GM12873 (cell line): ENCODE results near the gene FANK1.

ENCODE experiments used
- TF ChIP-seq, protein P1 (sequence below): IDR thresholded peaks from 2 replicates; pipeline ENCODE4 v1.5.1; 2012; ENCODE audit warnings: low read depth, mild to moderate bottlenecking, moderate library complexity, low read length, control low read depth; ENCODE audit not compliant: insufficient read depth; ENCODE audit errors: missing control alignments

FANK1 gene

DNA sequence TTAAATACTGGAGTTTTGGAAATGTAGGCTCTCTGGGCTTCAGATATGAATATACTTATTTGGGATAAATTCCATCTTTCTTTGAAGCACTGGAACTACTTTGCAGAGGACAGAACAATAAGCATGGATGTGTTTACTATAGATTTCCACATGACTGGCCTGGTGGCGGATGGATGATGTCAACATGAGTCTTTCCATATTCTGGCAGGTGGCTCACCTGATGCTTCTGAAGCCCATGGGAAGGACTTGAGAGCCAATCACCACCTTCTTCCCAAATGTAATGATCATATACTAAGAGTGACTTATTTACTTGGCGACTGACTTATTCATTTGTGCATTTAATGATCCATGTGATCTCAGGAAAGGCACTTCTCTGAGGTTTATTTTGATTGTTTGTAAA, 110.5 kb downstream of the FANK1 start:
- TF ChIP-seq, protein P1, sequence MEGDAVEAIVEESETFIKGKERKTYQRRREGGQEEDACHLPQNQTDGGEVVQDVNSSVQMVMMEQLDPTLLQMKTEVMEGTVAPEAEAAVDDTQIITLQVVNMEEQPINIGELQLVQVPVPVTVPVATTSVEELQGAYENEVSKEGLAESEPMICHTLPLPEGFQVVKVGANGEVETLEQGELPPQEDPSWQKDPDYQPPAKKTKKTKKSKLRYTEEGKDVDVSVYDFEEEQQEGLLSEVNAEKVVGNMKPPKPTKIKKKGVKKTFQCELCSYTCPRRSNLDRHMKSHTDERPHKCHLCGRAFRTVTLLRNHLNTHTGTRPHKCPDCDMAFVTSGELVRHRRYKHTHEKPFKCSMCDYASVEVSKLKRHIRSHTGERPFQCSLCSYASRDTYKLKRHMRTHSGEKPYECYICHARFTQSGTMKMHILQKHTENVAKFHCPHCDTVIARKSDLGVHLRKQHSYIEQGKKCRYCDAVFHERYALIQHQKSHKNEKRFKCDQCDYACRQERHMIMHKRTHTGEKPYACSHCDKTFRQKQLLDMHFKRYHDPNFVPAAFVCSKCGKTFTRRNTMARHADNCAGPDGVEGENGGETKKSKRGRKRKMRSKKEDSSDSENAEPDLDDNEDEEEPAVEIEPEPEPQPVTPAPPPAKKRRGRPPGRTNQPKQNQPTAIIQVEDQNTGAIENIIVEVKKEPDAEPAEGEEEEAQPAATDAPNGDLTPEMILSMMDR: no peak

DNA sequence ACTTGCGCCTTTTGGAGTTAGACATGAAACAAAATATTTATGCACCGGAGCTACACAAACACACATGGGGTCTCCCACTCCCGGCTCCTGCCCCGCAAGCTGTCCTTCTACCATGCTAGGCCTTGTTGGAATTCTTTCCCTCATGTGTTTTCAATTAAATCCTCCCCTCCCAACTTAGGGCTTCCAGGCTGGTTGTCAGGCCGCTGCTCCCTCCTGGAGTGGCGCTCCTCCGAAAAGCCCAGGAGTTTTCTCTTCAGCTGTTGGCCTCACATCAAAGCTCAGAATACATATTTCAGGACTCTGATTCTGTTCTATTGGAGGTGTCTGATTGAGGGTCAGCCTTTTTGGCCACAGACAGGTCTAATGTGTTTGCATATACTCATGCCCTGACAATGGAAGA, 113.3 kb downstream of the FANK1 start:
- TF ChIP-seq, protein P1: no peak

DNA sequence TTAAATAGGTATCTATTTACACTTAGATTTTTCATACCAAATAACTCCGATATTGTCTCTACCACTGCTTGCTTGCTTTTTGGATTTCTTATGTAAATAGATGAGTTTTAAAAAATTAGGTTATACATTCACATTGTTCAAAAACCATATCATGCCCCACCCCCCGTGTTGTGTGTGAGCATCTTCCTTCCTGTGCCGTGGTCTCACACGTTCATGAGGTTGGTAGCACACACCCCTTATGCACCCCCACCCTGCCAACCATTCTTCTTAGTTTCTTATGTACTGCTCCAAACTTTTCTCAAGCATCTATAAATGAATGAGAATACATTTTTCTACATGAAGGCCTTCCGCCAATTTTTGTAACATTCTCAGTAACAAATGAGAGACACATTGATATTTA, 115.6 kb downstream of the FANK1 start:
- TF ChIP-seq, protein P1: no peak

DNA sequence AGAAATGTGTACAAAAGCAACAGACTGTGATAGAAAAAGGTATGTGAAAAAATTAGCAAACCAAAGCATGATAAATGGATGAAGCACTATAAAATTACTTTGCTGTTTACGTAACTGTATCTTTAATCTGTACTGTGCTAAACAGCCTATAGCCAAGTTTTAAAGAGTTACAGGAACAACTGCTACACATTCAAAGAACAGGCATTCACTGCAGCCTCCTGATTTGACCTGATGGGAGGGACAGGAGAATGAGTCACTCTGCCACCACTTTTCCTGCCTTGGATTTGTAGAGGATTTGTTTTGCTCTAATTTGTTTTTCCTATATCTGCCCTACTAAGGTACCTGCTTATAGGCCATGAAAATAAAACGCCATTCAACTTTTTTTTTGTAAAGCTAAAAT, 116.1 kb downstream of the FANK1 start:
- TF ChIP-seq, protein P1: no peak

DNA sequence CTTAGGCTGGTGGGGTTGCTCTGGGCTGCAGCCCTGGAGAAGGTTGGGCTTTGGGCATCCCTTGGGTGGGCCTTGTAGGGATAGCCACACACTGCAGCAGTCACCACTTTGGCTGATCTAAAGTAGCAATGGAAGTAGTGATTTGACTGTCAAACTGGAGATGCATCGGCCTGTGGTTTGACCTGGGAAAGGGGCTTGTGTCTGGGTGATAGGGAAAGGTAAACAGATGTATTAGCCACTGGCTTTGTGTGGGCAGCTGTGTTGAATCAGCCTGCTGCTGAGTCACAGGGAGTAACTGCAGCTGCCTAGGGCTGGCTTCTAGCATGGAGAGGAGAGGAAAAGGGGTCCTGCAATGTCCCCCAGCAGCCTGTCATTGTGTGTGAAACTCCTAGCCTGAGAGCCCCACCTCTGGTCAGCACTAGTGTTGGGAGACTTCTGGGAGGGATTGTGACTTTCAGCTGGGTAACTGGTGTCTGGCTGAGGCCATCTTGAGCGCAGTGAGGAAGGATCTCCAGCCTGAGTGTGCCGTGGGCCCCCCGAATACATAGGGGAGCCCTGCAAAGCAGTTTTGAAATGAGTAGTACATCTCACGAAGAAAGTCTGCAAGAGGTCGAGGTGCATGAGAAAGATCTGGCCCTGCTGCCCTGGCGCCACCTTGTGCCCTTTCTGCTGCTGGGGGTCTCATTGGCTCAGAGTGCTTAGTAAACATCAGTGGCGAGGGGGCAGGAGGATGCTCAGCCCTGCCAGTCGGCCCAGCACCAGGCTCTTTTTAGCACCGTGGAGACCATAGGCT, 117.3 kb downstream of the FANK1 start:
- TF ChIP-seq, protein P1: peak; percentile 25

DNA sequence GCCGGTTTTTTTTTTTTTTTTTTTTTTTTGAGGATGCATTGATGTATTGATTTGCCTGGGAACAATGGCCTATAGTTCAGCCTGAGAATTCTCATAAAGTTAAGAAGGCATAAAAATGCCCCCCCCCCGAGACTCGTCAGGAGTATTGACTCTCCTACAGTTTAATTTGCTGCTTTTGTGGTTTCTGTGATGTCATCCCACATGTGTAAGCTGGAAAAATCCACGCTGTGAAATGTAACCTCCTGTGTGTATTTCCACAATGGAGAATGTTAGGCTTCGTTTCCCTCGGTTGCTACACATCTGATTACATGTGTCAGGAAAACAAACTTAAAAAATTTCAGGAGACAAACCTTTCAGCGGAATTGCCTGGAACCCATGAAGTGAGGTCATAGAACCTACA, 117.9 kb downstream of the FANK1 start:
- TF ChIP-seq, protein P1: no peak

DNA sequence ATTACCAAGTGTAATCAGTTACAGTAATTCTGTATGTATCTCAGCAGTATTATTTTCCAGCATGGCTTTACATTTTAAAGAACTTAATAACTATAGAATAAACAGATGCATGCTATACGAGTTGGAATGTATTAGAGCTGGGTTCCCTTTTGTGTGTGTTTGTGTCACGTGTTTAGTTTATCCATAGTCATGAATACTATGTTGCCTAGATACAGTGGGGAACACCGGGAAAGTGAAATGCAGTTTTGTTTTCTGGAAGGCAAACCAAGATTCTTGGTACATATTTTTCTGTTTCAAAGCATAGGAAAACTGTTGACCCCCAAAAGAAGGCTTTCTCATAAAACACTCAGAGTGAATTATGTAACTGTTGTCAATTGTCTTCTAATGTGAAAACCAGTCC, 119.0 kb downstream of the FANK1 start:
- TF ChIP-seq, protein P1: no peak
